ENCODE data around the gene CDH3. TPM values are rescaled to one million over a fixed set of nuclear protein-coding genes. Genes with fewer than 3 reads are reported as not detected.
A peak's percentile ranks its signal among the peaks of the same experiment; 100 is the strongest.

Gene CDH3
- total and polyA plus RNA-seq, 2 experiments from 2014 or later = 62.4 to 77.6 TPM

GRCh38 chr16:68642047-68642435, 3.1 kb upstream of the CDH3 start:
- peaks cover 38% of the 10 kb centered on the region for H3K4me1 ChIP-seq (ENCODE audit: insufficient read depth)
- H3K4me3 ChIP-seq = no peak overlapping the region
- no peaks in the 10 kb centered on the region for H3K36me3 ChIP-seq (replicated peaks; ENCODE audit: insufficient read depth, low read depth)
- no peaks in the 10 kb centered on the region for H3K9me2 ChIP-seq (replicated peaks; ENCODE audit: insufficient read depth)
- peak overlapping the region; percentile 85 for H3K4me2 ChIP-seq
- TF ChIP-seq, protein P1, sequence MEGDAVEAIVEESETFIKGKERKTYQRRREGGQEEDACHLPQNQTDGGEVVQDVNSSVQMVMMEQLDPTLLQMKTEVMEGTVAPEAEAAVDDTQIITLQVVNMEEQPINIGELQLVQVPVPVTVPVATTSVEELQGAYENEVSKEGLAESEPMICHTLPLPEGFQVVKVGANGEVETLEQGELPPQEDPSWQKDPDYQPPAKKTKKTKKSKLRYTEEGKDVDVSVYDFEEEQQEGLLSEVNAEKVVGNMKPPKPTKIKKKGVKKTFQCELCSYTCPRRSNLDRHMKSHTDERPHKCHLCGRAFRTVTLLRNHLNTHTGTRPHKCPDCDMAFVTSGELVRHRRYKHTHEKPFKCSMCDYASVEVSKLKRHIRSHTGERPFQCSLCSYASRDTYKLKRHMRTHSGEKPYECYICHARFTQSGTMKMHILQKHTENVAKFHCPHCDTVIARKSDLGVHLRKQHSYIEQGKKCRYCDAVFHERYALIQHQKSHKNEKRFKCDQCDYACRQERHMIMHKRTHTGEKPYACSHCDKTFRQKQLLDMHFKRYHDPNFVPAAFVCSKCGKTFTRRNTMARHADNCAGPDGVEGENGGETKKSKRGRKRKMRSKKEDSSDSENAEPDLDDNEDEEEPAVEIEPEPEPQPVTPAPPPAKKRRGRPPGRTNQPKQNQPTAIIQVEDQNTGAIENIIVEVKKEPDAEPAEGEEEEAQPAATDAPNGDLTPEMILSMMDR (IDR thresholded peaks at IDR 0.05; ENCODE audit: poor library complexity) = no peak
- TF ChIP-seq EZH2 (IDR thresholded peaks at IDR 0.05; ENCODE audit: borderline replicate concordance) (no peak), EZH2phosphoT487 (IDR thresholded peaks at IDR 0.05; ENCODE audit: low read depth, severe bottlenecking, unreplicated experiment) (no peak)
- H3K79me2 ChIP-seq = peaks cover 7% of the 10 kb centered on the region
- no peak overlapping the region for H2AFZ ChIP-seq
- WGBS (ENCODE audit: low lambda C conversion rate, missing lambda C conversion rate) = 73% methylated on average over 10 of the region's 10 CpGs
- no peaks in the 10 kb centered on the region for H4K20me1 ChIP-seq (ENCODE audit: insufficient read depth, poor library complexity, severe bottlenecking)
- DNase-seq (ENCODE audit: low spot score) = no peak
- H3K9me3 ChIP-seq (ENCODE audit: low read depth) = no peaks in the 10 kb centered on the region
- no peak overlapping the region for H3K27ac ChIP-seq
- H3K27me3 ChIP-seq = peaks cover 10% of the 10 kb centered on the region

- peak; percentile 72 for DNase-seq (ENCODE audit: low spot score)
- Histone ChIP-seq H3K36me3 (replicated peaks; ENCODE audit: insufficient read depth, low read depth) (no peaks in the 10 kb centered on the region), H3K79me2 (peaks cover 11% of the 10 kb centered on the region), H3K9me3 (ENCODE audit: low read depth) (no peaks in the 10 kb centered on the region), H3K27me3 (peaks cover 10% of the 10 kb centered on the region), H3K27ac (peak overlapping the region; percentile 91), H3K4me2 (peak overlapping the region; percentile 85), H3K4me3 (peak overlapping the region; percentile 12), H3K4me1 (ENCODE audit: insufficient read depth) (peaks cover 42% of the 10 kb centered on the region), H4K20me1 (ENCODE audit: insufficient read depth, poor library complexity, severe bottlenecking) (no peaks in the 10 kb centered on the region), H2AFZ (peak overlapping the region; percentile 31), H3K9me2 (replicated peaks; ENCODE audit: insufficient read depth) (no peaks in the 10 kb centered on the region)
- WGBS (ENCODE audit: low lambda C conversion rate, missing lambda C conversion rate) = 2% methylated on average over 46 of the region's 51 CpGs
- TF ChIP-seq EZH2phosphoT487 (IDR thresholded peaks at IDR 0.05; ENCODE audit: low read depth, severe bottlenecking, unreplicated experiment) (no peak), EZH2 (IDR thresholded peaks at IDR 0.05; ENCODE audit: borderline replicate concordance) (no peak)
- TF ChIP-seq, protein P1 (IDR thresholded peaks at IDR 0.05; ENCODE audit: poor library complexity) = no peak
These were observed 2.5 kb upstream of the CDH3 start for GRCh38 chr16:68642436-68643101.

DNA sequence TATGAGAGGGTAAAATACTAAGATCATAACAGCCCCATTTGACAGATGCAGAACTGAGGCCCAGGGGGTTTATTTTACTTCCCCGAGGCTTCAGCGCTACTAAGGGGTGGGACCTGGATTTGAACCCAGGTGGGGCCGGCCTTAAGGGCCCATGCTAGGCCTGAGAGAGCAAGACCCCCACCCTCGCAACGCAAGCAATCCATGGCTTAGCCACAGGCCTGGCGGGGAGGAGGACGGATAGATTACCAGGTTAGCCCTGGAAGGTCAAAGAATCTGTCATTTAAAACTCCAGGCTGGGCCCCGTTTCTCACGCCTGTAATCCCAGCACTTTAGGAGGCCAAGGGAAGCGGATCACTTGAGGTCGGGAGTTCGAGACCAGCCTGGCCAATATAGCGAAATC, 1.9 kb upstream of the CDH3 start:
- TF ChIP-seq EZH2phosphoT487 (IDR thresholded peaks at IDR 0.05; ENCODE audit: low read depth, severe bottlenecking, unreplicated experiment) (no peak), EZH2 (IDR thresholded peaks at IDR 0.05; ENCODE audit: borderline replicate concordance) (no peak)
- TF ChIP-seq, protein P1 (IDR thresholded peaks at IDR 0.05; ENCODE audit: poor library complexity) = no peak
- DNase-seq (ENCODE audit: low spot score) = no peak
- no peaks in the 10 kb centered on the region for H3K9me2 ChIP-seq (replicated peaks; ENCODE audit: insufficient read depth)
- H2AFZ ChIP-seq = no peak overlapping the region
- H3K79me2 ChIP-seq = peaks cover 18% of the 10 kb centered on the region
- H3K36me3 ChIP-seq (replicated peaks; ENCODE audit: insufficient read depth, low read depth) = no peaks in the 10 kb centered on the region
- H3K9me3 ChIP-seq (ENCODE audit: low read depth) = no peaks in the 10 kb centered on the region
- peaks cover 45% of the 10 kb centered on the region for H3K4me1 ChIP-seq (ENCODE audit: insufficient read depth)
- peaks cover 13% of the 10 kb centered on the region for H3K27me3 ChIP-seq
- WGBS (ENCODE audit: low lambda C conversion rate, missing lambda C conversion rate) = 86% methylated on average over 13 of the region's 13 CpGs
- H3K27ac ChIP-seq = peak overlapping the region; percentile 91
- no peaks in the 10 kb centered on the region for H4K20me1 ChIP-seq (ENCODE audit: insufficient read depth, poor library complexity, severe bottlenecking)
- H3K4me3 ChIP-seq = no peak overlapping the region
- peak overlapping the region; percentile 85 for H3K4me2 ChIP-seq

All from hepatocyte (in vitro differentiated cells).